GM19099 (cell line): ENCODE measurements around the gene MYO18A.
A peak's percentile ranks its signal among the peaks of the same experiment; 100 is the strongest.

Experiments used
- POLR2A ChIP-seq: IDR thresholded peaks from 3 replicates; pipeline ENCODE4 v1.6.1; 2011; ENCODE audit warnings: low read depth; ENCODE audit not compliant: insufficient read length; ENCODE audit errors: extremely low read depth

The MYO18A gene, protein sequence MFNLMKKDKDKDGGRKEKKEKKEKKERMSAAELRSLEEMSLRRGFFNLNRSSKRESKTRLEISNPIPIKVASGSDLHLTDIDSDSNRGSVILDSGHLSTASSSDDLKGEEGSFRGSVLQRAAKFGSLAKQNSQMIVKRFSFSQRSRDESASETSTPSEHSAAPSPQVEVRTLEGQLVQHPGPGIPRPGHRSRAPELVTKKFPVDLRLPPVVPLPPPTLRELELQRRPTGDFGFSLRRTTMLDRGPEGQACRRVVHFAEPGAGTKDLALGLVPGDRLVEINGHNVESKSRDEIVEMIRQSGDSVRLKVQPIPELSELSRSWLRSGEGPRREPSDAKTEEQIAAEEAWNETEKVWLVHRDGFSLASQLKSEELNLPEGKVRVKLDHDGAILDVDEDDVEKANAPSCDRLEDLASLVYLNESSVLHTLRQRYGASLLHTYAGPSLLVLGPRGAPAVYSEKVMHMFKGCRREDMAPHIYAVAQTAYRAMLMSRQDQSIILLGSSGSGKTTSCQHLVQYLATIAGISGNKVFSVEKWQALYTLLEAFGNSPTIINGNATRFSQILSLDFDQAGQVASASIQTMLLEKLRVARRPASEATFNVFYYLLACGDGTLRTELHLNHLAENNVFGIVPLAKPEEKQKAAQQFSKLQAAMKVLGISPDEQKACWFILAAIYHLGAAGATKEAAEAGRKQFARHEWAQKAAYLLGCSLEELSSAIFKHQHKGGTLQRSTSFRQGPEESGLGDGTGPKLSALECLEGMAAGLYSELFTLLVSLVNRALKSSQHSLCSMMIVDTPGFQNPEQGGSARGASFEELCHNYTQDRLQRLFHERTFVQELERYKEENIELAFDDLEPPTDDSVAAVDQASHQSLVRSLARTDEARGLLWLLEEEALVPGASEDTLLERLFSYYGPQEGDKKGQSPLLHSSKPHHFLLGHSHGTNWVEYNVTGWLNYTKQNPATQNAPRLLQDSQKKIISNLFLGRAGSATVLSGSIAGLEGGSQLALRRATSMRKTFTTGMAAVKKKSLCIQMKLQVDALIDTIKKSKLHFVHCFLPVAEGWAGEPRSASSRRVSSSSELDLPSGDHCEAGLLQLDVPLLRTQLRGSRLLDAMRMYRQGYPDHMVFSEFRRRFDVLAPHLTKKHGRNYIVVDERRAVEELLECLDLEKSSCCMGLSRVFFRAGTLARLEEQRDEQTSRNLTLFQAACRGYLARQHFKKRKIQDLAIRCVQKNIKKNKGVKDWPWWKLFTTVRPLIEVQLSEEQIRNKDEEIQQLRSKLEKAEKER (N-terminal part only)

GRCh38 chr17:29180034-29180787 is at the start of gene MYO18A:
Gene MYO18A (minus strand): TSS chr17:29180398. CDS start chr17:29166940, 13,458 bp downstream.
- peak; percentile 46 for TF ChIP-seq POLR2A

- no peak for TF ChIP-seq POLR2A
Observed at GRCh38 chr17:29225396-29225795, 45.2 kb upstream of the MYO18A start.

GRCh38 chr17:29219378-29220047 is 39.3 kb upstream of the MYO18A start:
- TF ChIP-seq POLR2A = no peak

GRCh38 chr17:29216856-29217255 is 36.7 kb upstream of the MYO18A start:
- no peak for TF ChIP-seq POLR2A

DNA sequence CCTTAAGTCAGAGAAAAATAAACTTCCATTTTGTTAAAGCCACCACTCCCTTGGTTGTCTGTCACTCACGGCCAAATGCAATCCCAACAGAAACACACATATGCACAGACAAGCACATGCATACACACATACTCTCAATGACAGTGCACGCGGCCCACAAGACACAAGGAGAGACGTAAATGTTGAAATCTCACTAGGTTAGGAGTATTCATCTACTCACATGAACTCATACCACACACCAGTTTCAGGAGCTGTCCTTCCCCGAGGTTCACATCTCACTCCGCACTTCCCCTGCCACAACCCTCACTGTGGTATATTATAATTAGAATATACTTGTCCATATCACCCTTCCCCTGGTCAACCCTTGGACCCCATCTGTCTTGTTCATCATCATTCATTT is 36.0 kb upstream of the MYO18A start:
- no peak for TF ChIP-seq POLR2A

- TF ChIP-seq POLR2A = no peak
Observed at GRCh38 chr17:29215717-29216116, 35.5 kb upstream of the MYO18A start.

GRCh38 chr17:29215174-29215573 is 35.0 kb upstream of the MYO18A start:
- TF ChIP-seq POLR2A = no peak

DNA sequence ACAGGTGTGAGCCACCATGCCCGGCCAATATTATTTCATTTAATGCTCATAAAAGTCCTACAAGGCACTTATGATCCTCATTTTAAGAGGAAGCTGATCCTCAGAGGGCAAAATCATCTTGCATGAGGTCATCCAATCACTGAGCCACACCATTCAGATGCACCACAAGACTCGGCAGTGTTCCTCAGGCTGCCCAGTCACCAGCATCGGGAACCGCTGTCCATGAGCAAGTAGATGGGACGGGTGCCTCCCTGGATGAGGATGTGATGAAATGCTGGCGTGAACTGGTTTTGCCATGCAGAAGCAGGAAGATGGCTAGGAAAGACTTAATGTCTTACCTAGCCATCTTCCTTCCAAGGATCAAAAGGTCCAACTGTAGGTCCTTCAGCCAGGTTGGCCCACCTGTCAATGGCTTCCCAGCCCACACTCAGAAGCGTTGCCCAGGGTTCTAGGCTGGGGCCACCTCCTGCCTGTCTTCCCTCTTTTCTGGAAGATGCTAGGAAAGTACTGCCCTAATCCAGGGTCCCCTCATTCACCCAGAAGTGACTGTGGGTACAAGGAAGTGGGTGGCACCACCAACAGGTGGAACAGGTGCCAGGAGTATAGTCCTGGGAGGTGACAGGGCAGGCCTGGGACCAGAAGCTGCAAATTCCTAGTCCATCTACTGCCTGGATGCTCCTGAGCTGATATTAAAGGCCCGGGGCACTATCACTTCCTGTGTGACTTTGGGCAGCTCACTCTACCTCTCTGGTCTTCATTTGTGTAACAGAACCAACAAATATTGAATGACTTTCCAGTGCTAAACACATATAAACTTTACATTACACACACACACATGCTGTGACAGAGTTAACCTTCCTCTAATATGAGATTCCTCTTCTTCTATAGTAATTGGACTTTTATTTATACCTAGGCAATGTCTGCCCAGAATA is 34.3 kb upstream of the MYO18A start:
- no peak for TF ChIP-seq POLR2A

DNA sequence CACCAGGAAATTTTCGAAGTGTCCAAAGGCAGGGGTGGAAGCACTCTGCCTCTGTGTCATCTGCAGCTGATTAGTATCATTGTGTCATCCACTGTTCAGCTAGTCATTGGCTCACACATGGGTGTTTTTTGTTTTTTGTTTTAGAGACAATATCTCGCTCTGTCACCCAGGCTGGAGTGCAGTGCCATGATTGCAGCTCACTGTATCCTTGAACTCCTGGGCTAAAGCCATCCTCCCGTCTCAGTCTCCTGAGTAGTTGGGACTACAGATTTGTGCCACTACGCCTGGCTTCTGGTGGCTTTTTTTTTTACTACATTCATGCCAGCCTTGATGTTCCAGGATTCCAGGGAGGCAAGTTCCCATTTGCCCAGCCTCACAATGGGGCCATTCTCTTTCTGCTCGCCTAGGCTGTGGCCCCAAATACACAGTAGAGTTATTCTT is 32.5 kb upstream of the MYO18A start:
- TF ChIP-seq POLR2A = no peak

DNA sequence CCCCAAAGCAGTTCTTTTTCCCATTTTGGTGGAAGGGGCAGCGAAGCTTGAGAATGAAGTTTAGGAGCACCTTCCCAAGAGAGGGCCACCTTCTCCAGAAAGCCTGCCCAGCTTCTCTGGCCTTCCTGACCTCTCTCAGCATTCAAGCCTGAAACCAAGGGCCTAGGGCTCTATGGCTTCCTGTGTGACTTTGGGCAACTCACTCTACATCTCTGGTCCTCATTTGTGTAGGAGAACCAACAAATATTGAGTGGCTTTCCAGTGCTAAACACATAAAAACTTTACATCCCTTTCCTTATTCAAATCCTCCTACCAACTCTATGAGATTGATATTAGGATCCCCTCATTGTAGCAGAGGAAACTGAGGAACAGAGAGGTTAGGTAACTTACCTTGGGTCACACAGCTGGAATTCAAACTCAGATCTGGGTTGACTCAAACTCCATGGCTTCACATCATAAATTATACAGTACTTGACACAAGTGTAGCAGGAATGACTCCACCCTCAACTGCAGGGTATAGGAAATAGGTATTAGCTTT is 32.0 kb upstream of the MYO18A start:
- no peak for TF ChIP-seq POLR2A

DNA sequence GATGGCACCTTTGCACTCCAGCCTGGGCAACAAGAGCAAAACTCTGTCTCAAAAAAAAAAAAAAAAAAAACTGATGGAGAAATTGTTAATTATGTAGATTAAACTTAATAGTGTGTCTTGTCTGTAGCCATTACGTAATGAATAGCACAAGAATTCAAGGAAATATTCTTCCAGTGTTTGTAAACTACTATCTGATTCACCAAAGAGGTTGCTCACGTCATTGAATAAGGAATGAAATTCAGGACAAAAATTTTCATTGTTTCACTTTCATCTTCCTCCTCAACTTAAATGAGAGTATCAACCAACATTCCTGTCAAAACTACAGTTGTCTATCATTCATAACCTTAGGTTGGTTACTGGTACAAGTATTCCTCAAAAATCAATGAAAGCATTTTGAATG is 30.7 kb upstream of the MYO18A start:
- no peak for TF ChIP-seq POLR2A

DNA sequence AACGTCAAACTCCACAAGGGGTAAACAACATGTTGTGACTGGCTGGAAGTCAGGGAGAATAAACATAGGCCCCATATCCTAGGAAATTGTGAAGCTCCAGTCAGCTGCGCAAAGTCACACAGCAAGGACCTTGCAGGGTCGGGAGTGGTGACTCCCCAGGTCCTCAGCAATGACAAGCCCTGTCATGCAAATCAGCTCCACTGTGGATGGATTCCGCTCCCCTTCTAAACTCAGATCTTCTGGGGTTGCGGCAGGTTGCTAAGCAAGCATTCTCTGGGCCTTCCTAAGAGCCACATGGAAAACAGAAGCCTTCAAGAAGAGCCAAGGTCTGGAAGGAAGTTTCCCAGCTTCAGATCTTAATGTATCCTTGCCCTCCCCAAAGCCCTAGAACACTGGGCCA is 28.9 kb upstream of the MYO18A start:
- TF ChIP-seq POLR2A = no peak
